ENCODE data around the gene CCDC33. TPM values are rescaled to one million over a fixed set of nuclear protein-coding genes. Genes with fewer than 3 reads are reported as not detected.
A peak's percentile ranks its signal among the peaks of the same experiment; 100 is the strongest.

CCDC33 gene
- total RNA-seq, 1 donor from 2014 or later: 4.2 TPM

- Mint-ChIP-seq H3K36me3 (no peaks in the 10 kb centered on the region), H3K4me3 (no peak overlapping the region), H3K9me3 (no peaks in the 10 kb centered on the region), H3K27ac (no peak overlapping the region), H3K4me1 (peaks cover 50% of the 10 kb centered on the region), H3K27me3 (ENCODE audit: low read depth) (no peaks in the 10 kb centered on the region)
- DNase-seq (ENCODE audit: low spot score in 2 of 2, unreplicated experiment in 2 of 2): no peak
- no peak for TF ChIP-seq CTCF (IDR thresholded peaks at IDR 0.05; ENCODE audit: unreplicated experiment)
These were observed 83.6 kb downstream of the CCDC33 start for GRCh38 chr15:74319596-74320351.

GRCh38 chr15:74320352-74321247 is 84.5 kb downstream of the CCDC33 start:
- H3K4me3 Mint-ChIP-seq: no peak overlapping the region
- H3K27ac Mint-ChIP-seq: peak overlapping the region; percentile 47
- H3K9me3 Mint-ChIP-seq: no peaks in the 10 kb centered on the region
- H3K4me1 Mint-ChIP-seq: peaks cover 42% of the 10 kb centered on the region
- peak; percentile 54 for TF ChIP-seq CTCF (IDR thresholded peaks at IDR 0.05; ENCODE audit: unreplicated experiment)
- peaks cover 4% of the 10 kb centered on the region for H3K27me3 Mint-ChIP-seq (ENCODE audit: low read depth)
- peak in 1 of 2 experiments; percentile 61 for DNase-seq (ENCODE audit: low spot score in 2 of 2, unreplicated experiment in 2 of 2)
- H3K36me3 Mint-ChIP-seq: no peaks in the 10 kb centered on the region

GRCh38 chr15:74322558-74323180 is 86.5 kb downstream of the CCDC33 start:
- peak; percentile 76 for TF ChIP-seq CTCF (IDR thresholded peaks at IDR 0.05; ENCODE audit: unreplicated experiment)
- peaks cover 4% of the 10 kb centered on the region for H3K27me3 Mint-ChIP-seq (ENCODE audit: low read depth)
- no peaks in the 10 kb centered on the region for H3K36me3 Mint-ChIP-seq
- no peaks in the 10 kb centered on the region for H3K9me3 Mint-ChIP-seq
- DNase-seq (ENCODE audit: low spot score in 2 of 2, unreplicated experiment in 2 of 2): peak; percentile 63 to 81
- H3K4me1 Mint-ChIP-seq: peaks cover 21% of the 10 kb centered on the region
- no peak overlapping the region for H3K27ac Mint-ChIP-seq
- no peak overlapping the region for H3K4me3 Mint-ChIP-seq

GRCh38 chr15:74324714-74325113 is 88.6 kb downstream of the CCDC33 start:
- DNase-seq (ENCODE audit: low spot score in 2 of 2, unreplicated experiment in 2 of 2): no peak
- Mint-ChIP-seq H3K27me3 (ENCODE audit: low read depth) (peaks cover 4% of the 10 kb centered on the region), H3K27ac (no peak overlapping the region), H3K4me3 (no peak overlapping the region), H3K36me3 (no peaks in the 10 kb centered on the region), H3K4me1 (peaks cover 4% of the 10 kb centered on the region), H3K9me3 (no peaks in the 10 kb centered on the region)
- no peak for TF ChIP-seq CTCF (IDR thresholded peaks at IDR 0.05; ENCODE audit: unreplicated experiment)

GRCh38 chr15:74326746-74327145 is 90.6 kb downstream of the CCDC33 start:
- DNase-seq (ENCODE audit: low spot score in 2 of 2, unreplicated experiment in 2 of 2): no peak
- Mint-ChIP-seq H3K9me3 (no peaks in the 10 kb centered on the region), H3K27me3 (ENCODE audit: low read depth) (peaks cover 4% of the 10 kb centered on the region), H3K27ac (no peak overlapping the region), H3K4me1 (no peaks in the 10 kb centered on the region), H3K4me3 (no peak overlapping the region), H3K36me3 (no peaks in the 10 kb centered on the region)
- TF ChIP-seq CTCF (IDR thresholded peaks at IDR 0.05; ENCODE audit: unreplicated experiment): no peak

All from mesothelial cell of epicardium (in vitro differentiated cells).